NCI-H2081 treated with DMSO at 0.1 percent for 48 hours (cell line): ENCODE results near the gene ADAP1.

ENCODE experiments used
- DNase-seq: peaks from one replicate; lab custom pipeline; 2025; lab: John Stamatoyannopoulos, UW

ADAP1 gene

GRCh38 chr7:862157-862556 is 92.3 kb downstream of the ADAP1 start:
- DNase-seq = no peak

GRCh38 chr7:861222-861621 is 93.3 kb downstream of the ADAP1 start:
- DNase-seq = no peak

- no peak for DNase-seq
These were observed 94.3 kb downstream of the ADAP1 start for GRCh38 chr7:860149-860548.

GRCh38 chr7:859359-860030 is 95.0 kb downstream of the ADAP1 start:
- DNase-seq = no peak

GRCh38 chr7:857661-858060 is 96.8 kb downstream of the ADAP1 start:
- no peak for DNase-seq

GRCh38 chr7:856444-857095 is 97.9 kb downstream of the ADAP1 start:
- no peak for DNase-seq

- no peak for DNase-seq
These were observed 98.7 kb downstream of the ADAP1 start for GRCh38 chr7:855686-856369.

GRCh38 chr7:854118-854775 is 100.2 kb downstream of the ADAP1 start:
- no peak for DNase-seq

GRCh38 chr7:853366-854117 is 100.9 kb downstream of the ADAP1 start:
- DNase-seq = no peak

GRCh38 chr7:851204-851603 is 103.3 kb downstream of the ADAP1 start:
- no peak for DNase-seq

- no peak for DNase-seq
These were observed 104.7 kb downstream of the ADAP1 start for GRCh38 chr7:849781-850180.

- no peak for DNase-seq
These were observed 105.3 kb downstream of the ADAP1 start for GRCh38 chr7:849145-849544.
